ENCODE measurements around the gene ADGRD1. TPM values are rescaled to one million over a fixed set of nuclear protein-coding genes. Genes with fewer than 3 reads are reported as not detected.

The ADGRD1 gene
- polyA plus RNA-seq, 1 of the 3 experiments (the other 2 are of a cell fraction) = not detected

DNA sequence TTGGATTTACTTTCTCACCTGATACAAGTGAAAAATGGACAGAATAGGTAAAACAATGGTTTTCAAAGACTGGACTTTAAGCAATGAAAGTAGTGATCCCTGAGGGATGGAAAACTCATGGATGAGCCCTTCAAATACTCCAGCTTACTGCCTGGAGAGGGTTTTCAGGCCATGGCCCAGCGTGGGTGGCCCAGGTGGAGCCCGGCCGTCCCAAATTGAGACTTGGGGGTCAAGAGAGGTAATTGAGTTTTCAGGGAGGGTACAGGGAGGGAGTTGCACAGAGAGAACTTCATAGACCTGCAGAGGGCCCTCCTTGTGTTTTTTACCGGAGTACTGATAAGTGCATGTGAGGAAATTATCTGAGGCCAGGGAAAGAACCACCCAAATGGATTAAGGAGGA lies 44.6 kb upstream of the ADGRD1 start:
- no peak overlapping the region for H2AFZ ChIP-seq (ENCODE audit: low read depth)
- no peaks in the 10 kb centered on the region for H3K9me2 ChIP-seq
- no peak overlapping the region for H3K27ac ChIP-seq (ENCODE audit: low read depth in 2 of 2, low read length in 1 of 2)
- H3K4me2 ChIP-seq = no peak overlapping the region
- H3K27me3 ChIP-seq (ENCODE audit: insufficient read depth) = no peaks in the 10 kb centered on the region
- ChIA-PET POLR2A (no interaction called here), CTCF (no interaction called here)
- no peak overlapping the region for H3K9ac ChIP-seq
- peaks cover 7% of the 10 kb centered on the region for H3K9me3 ChIP-seq
- 23% methylated on average over 4 of the region's 4 CpGs for WGBS (ENCODE audit: low lambda C conversion rate)
- no peak for DNase-seq
- no peak for TF ChIP-seq GATA2 (CRISPR knock-in tag; IDR thresholded peaks at IDR 0.05)
- no peak for TF ChIP-seq POLR2AphosphoS5 (IDR thresholded peaks at IDR 0.05; ENCODE audit: low read depth, low read length)
- no peak for TF ChIP-seq ZBTB33 (IDR thresholded peaks at IDR 0.05; ENCODE audit: borderline replicate concordance, low read depth)
- TF ChIP-seq, protein P1, sequence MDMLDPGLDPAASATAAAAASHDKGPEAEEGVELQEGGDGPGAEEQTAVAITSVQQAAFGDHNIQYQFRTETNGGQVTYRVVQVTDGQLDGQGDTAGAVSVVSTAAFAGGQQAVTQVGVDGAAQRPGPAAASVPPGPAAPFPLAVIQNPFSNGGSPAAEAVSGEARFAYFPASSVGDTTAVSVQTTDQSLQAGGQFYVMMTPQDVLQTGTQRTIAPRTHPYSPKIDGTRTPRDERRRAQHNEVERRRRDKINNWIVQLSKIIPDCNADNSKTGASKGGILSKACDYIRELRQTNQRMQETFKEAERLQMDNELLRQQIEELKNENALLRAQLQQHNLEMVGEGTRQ (IDR thresholded peaks at IDR 0.05; ENCODE audit: borderline replicate concordance, low read depth, low read length) = no peak
- TF ChIP-seq, protein P2, sequence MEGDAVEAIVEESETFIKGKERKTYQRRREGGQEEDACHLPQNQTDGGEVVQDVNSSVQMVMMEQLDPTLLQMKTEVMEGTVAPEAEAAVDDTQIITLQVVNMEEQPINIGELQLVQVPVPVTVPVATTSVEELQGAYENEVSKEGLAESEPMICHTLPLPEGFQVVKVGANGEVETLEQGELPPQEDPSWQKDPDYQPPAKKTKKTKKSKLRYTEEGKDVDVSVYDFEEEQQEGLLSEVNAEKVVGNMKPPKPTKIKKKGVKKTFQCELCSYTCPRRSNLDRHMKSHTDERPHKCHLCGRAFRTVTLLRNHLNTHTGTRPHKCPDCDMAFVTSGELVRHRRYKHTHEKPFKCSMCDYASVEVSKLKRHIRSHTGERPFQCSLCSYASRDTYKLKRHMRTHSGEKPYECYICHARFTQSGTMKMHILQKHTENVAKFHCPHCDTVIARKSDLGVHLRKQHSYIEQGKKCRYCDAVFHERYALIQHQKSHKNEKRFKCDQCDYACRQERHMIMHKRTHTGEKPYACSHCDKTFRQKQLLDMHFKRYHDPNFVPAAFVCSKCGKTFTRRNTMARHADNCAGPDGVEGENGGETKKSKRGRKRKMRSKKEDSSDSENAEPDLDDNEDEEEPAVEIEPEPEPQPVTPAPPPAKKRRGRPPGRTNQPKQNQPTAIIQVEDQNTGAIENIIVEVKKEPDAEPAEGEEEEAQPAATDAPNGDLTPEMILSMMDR (IDR thresholded peaks at IDR 0.05) = no peak
- no peak for TF ChIP-seq YY1 (IDR thresholded peaks at IDR 0.05; ENCODE audit: low read depth)
- TF ChIP-seq EZH2phosphoT487 (IDR thresholded peaks at IDR 0.05; ENCODE audit: borderline replicate concordance, low read depth) = no peak
- no peak for TF ChIP-seq IRF3 (IDR thresholded peaks at IDR 0.05; ENCODE audit: low read depth, low read length)
- no peak for TF ChIP-seq SIN3A (IDR thresholded peaks at IDR 0.05; ENCODE audit: borderline replicate concordance, low read depth, low read length)
- TF ChIP-seq TEAD4 (IDR thresholded peaks at IDR 0.05; ENCODE audit: borderline replicate concordance, insufficient read depth) = no peak
- no peaks in the 10 kb centered on the region for H3K36me3 ChIP-seq (replicated peaks in 1 of 2; ENCODE audit: control insufficient read depth in 1 of 2, insufficient read depth in 2 of 2, low read length in 1 of 2)
- H3K4me1 ChIP-seq (ENCODE audit: control insufficient read depth in 1 of 2, insufficient read depth in 2 of 2, low read depth in 1 of 2, low read length in 1 of 2) = no peaks in the 10 kb centered on the region
- H3F3A ChIP-seq (replicated peaks; ENCODE audit: insufficient read depth) = no peaks in the 10 kb centered on the region
- H3K4me3 ChIP-seq (ENCODE audit: low read depth in 2 of 2, low read length in 1 of 2) = no peak overlapping the region
- H3K79me2 ChIP-seq (ENCODE audit: insufficient read depth) = no peaks in the 10 kb centered on the region
- H4K20me1 ChIP-seq (ENCODE audit: insufficient read depth) = no peaks in the 10 kb centered on the region

DNA sequence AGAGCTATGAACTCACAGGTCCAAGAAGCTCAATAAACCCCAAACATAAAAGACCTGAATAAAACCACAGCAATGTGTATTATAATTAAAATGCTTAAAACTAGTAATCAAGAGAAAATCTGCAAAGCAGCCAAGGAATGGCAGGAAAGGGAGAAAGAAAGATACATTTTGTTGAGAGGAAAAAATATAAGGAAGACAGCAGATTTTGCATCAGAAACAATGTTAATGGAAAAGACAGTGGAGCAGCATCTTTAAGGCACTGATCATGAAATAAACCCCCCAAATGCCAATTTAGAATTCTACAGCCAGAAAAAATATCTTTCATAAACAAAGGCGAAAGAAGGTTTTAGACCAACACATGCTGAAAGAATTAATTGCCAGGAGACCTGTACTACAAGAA lies 42.5 kb upstream of the ADGRD1 start:
- Histone ChIP-seq H3K79me2 (ENCODE audit: insufficient read depth) (no peaks in the 10 kb centered on the region), H2AFZ (ENCODE audit: low read depth) (no peak overlapping the region), H3K4me3 (ENCODE audit: low read depth in 2 of 2, low read length in 1 of 2) (no peak overlapping the region), H3K9ac (no peak overlapping the region), H3K9me2 (no peaks in the 10 kb centered on the region), H3K27me3 (ENCODE audit: insufficient read depth) (no peaks in the 10 kb centered on the region), H4K20me1 (ENCODE audit: insufficient read depth) (no peaks in the 10 kb centered on the region), H3K4me2 (no peak overlapping the region), H3F3A (replicated peaks; ENCODE audit: insufficient read depth) (no peaks in the 10 kb centered on the region), H3K27ac (ENCODE audit: low read depth in 2 of 2, low read length in 1 of 2) (no peak overlapping the region), H3K9me3 (peaks cover 7% of the 10 kb centered on the region), H3K4me1 (ENCODE audit: control insufficient read depth in 1 of 2, insufficient read depth in 2 of 2, low read depth in 1 of 2, low read length in 1 of 2) (no peaks in the 10 kb centered on the region; a peak in 1 of 4 replicates), H3K36me3 (replicated peaks in 1 of 2; ENCODE audit: control insufficient read depth in 1 of 2, insufficient read depth in 2 of 2, low read length in 1 of 2) (no peaks in the 10 kb centered on the region)
- ChIA-PET CTCF (interaction anchor here (0.6 kb wide), 1 partner anchor 90 kb away, joined by 3 read pairs; no protein-coding TSS in a partner anchor), POLR2A (no interaction called here)
- WGBS (ENCODE audit: low lambda C conversion rate) = 3% methylated on average over 1 of the region's 1 CpG
- no peak for DNase-seq
- no peak for TF ChIP-seq SIN3A (IDR thresholded peaks at IDR 0.05; ENCODE audit: borderline replicate concordance, low read depth, low read length)
- no peak for TF ChIP-seq PBX3 (IDR thresholded peaks at IDR 0.05)
- TF ChIP-seq TCF12 (IDR thresholded peaks at IDR 0.05) = no peak
- TF ChIP-seq, protein P3, sequence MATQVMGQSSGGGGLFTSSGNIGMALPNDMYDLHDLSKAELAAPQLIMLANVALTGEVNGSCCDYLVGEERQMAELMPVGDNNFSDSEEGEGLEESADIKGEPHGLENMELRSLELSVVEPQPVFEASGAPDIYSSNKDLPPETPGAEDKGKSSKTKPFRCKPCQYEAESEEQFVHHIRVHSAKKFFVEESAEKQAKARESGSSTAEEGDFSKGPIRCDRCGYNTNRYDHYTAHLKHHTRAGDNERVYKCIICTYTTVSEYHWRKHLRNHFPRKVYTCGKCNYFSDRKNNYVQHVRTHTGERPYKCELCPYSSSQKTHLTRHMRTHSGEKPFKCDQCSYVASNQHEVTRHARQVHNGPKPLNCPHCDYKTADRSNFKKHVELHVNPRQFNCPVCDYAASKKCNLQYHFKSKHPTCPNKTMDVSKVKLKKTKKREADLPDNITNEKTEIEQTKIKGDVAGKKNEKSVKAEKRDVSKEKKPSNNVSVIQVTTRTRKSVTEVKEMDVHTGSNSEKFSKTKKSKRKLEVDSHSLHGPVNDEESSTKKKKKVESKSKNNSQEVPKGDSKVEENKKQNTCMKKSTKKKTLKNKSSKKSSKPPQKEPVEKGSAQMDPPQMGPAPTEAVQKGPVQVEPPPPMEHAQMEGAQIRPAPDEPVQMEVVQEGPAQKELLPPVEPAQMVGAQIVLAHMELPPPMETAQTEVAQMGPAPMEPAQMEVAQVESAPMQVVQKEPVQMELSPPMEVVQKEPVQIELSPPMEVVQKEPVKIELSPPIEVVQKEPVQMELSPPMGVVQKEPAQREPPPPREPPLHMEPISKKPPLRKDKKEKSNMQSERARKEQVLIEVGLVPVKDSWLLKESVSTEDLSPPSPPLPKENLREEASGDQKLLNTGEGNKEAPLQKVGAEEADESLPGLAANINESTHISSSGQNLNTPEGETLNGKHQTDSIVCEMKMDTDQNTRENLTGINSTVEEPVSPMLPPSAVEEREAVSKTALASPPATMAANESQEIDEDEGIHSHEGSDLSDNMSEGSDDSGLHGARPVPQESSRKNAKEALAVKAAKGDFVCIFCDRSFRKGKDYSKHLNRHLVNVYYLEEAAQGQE (IDR thresholded peaks at IDR 0.05; ENCODE audit: low read depth, low read length) = no peak
- TF ChIP-seq, protein P2 (IDR thresholded peaks at IDR 0.05) = no peak

Measured in SK-N-SH (cell line).